A673 (cell line): ENCODE data around the gene NRP2. TPM values are rescaled to one million over a fixed set of nuclear protein-coding genes. Genes with fewer than 3 reads are reported as not detected.

Experiments
- BruUV-seq: library from RNA; stranded (reverse); fragments of 400-500 nt; replicated peaks from 2 replicates; lab custom pipeline; 2021; lab: Mats Ljungman, UMichigan
- CTCF ChIA-PET: fragments of 300-600 bp; sonication (Branson Sonifier 250); formaldehyde crosslinking; loops from one replicate; lab custom pipeline; 2022; ENCODE audit warnings: antibody characterized with exemption; lab: Charles Lee
- POLR2A ChIA-PET: fragments of 300-600 bp; sonication (Branson Sonifier 250); formaldehyde crosslinking; loops from one replicate; lab custom pipeline; 2022; ENCODE audit warnings: antibody characterized with exemption; ENCODE audit not compliant: low non-redundant PET; lab: Charles Lee
- DNase-seq: peaks from one replicate; pipeline ENCODE4 v3.0.0-alpha.2; 2015; ENCODE audit warnings: low spot score
- H3K27ac ChIP-seq: fragments of 200-600 bp; sonication (generic); 2 replicates; pipeline ENCODE4 v1.5.1; 2016; ENCODE audit warnings: mixed run types, low read depth, mild to moderate bottlenecking, mixed read lengths, antibody characterized with exemption, low read length; ENCODE audit not compliant: poor library complexity, severe bottlenecking
- H3K27me3 ChIP-seq: fragments of 200-600 bp; sonication (generic); replicated peaks from 2 replicates; pipeline ENCODE4 v1.6.1; 2017; ENCODE audit warnings: mixed run types, low read depth, mild to moderate bottlenecking, mixed read lengths, antibody characterized with exemption, low read length; ENCODE audit not compliant: insufficient read depth, poor library complexity
- H3K36me3 ChIP-seq: fragments of 200-600 bp; sonication (generic); 2 replicates; pipeline ENCODE4 v1.6.1; 2016; ENCODE audit warnings: mixed run types, mild to moderate bottlenecking, mixed read lengths, antibody characterized with exemption, low read length; ENCODE audit not compliant: insufficient read depth, poor library complexity, severe bottlenecking
- H3K4me1 ChIP-seq: fragments of 200-600 bp; sonication (generic); 2 replicates; pipeline ENCODE4 v1.6.1; 2017; ENCODE audit warnings: mixed run types, mild to moderate bottlenecking, mixed read lengths, antibody characterized with exemption, low read length; ENCODE audit not compliant: insufficient read depth, poor library complexity, severe bottlenecking
- H3K4me3 ChIP-seq: fragments of 200-600 bp; sonication (generic); 2 replicates; pipeline ENCODE4 v1.5.1; 2016; ENCODE audit warnings: low read depth, mixed run types, mild to moderate bottlenecking, mixed read lengths, low read length; ENCODE audit not compliant: poor library complexity, severe bottlenecking
- H3K9me3 ChIP-seq: fragments of 200-600 bp; sonication (generic); 2 replicates; pipeline ENCODE4 v1.6.1; 2016; ENCODE audit warnings: mixed run types, low read depth, mild to moderate bottlenecking, mixed read lengths, antibody characterized with exemption, low read length; ENCODE audit not compliant: poor library complexity, severe bottlenecking
- EZH2 ChIP-seq: fragments of 200-600 bp; sonication (generic); IDR thresholded peaks from 2 replicates; pipeline ENCODE4 v1.6.1; 2017; ENCODE audit warnings: borderline replicate concordance, low read depth, mild to moderate bottlenecking, mixed read lengths, antibody characterized with exemption, low read length; ENCODE audit not compliant: poor library complexity, severe bottlenecking
- intact Hi-C: fragments of 100-400 bp; cut with micrococcal nuclease; formaldehyde crosslinking; loops from one replicate; pipeline ENCODE4 v1.10.0; 2022; ENCODE audit not compliant: unreplicated experiment
- total RNA-seq: library from RNA; stranded (reverse); gene quantifications from 2 replicates; pipeline ENCODE4 v1.2.3, GENCODE V29; 2021
- TF ChIP-seq, protein P1 (sequence below): fragments of 300-800, 200-600 bp; sonication (generic); conservative IDR thresholded peaks from 2 replicates; pipeline ENCODE4 v1.5.1; 2017; ENCODE audit warnings: low read depth, mild to moderate bottlenecking, antibody characterized with exemption, low read length, moderate library complexity, mixed read lengths

Gene NRP2
- total RNA-seq, 1 experiment from 2014 or later, result 4.0 TPM

DNA sequence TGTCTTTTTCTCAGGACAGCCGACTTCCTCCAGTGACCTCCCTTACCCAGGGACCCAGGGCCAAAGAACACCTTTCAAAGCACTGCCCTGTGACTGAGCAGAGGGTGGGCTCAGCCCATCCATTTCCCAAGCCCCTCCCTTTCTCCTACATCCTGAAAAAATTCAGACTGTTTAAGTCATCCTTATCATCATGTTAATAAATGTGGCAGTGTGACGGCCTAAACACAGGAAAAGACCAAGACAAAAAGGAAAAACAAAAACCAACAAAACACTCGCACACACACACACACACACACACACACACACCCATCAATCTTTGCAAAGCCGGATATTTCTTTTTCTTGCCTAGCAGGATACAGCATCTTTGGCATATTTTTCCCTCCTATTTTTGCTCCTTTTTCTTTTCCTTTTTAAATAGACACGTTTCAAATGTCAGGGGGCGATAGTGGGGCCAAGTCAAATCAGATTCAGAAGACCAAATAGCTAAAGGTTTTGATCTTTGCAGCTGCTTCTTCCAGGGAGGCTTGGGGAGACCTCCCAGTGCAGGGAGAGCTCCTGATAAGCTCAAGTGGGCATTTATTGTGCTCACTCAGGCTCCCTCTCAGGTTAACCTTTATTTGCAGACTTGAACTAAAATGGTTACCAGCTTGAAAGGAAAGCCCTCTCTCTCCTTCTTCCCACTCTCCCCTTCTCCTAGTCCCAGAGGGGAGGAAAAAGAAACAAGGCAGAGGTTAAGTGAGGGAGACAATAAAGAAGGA, 39.5 kb upstream of the NRP2 start:
- Histone ChIP-seq H3K27ac (no peak overlapping the region), H3K36me3 (no peaks in the 10 kb centered on the region), H3K4me1 (no peaks in the 10 kb centered on the region), H3K9me3 (no peaks in the 10 kb centered on the region), H3K27me3 (no peaks in the 10 kb centered on the region), H3K4me3 (no peak overlapping the region)
- TF ChIP-seq, protein P1, sequence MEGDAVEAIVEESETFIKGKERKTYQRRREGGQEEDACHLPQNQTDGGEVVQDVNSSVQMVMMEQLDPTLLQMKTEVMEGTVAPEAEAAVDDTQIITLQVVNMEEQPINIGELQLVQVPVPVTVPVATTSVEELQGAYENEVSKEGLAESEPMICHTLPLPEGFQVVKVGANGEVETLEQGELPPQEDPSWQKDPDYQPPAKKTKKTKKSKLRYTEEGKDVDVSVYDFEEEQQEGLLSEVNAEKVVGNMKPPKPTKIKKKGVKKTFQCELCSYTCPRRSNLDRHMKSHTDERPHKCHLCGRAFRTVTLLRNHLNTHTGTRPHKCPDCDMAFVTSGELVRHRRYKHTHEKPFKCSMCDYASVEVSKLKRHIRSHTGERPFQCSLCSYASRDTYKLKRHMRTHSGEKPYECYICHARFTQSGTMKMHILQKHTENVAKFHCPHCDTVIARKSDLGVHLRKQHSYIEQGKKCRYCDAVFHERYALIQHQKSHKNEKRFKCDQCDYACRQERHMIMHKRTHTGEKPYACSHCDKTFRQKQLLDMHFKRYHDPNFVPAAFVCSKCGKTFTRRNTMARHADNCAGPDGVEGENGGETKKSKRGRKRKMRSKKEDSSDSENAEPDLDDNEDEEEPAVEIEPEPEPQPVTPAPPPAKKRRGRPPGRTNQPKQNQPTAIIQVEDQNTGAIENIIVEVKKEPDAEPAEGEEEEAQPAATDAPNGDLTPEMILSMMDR, result no peak
- no peak for TF ChIP-seq EZH2
- intact Hi-C loops, result no loop called here
- CTCF ChIA-PET, result no interaction called here
- DNase-seq, result no peak
- no TSS peak for BruUV-seq
- POLR2A ChIA-PET, result interaction anchor here (0.6 kb wide), 1 partner anchor 33 kb away, joined by 3 read pairs; no protein-coding TSS in a partner anchor

DNA sequence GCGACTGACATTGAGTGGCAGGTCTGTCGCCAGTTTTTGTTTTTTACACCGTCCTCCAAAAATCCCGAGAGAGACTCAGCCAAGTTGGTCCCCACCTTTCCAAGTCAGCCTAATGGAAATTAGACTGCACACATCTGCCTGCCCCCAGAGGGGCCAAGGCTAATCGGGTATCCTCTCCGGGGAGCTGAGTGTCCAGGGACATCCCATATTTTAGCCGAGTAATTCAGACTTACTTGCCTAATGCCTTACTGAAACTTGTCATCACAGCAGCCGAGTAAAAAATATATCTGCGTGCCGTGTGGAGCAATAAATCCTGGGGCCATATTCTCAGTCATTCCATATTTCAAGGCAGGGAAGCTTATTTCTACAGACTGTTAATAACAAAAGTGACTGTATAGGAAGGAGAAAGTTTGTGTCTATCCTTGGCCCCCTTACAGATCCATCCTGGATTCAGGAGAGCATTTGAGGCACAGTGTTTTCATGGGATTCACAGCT, 38.9 kb upstream of the NRP2 start:
- H3K36me3 ChIP-seq, result no peaks in the 10 kb centered on the region
- intact Hi-C loops, result no loop called here
- TF ChIP-seq EZH2, result no peak
- TF ChIP-seq, protein P1, result no peak
- H3K4me1 ChIP-seq, result no peaks in the 10 kb centered on the region
- CTCF ChIA-PET, result no interaction called here
- no peak overlapping the region for H3K4me3 ChIP-seq
- no peak overlapping the region for H3K27ac ChIP-seq
- DNase-seq, result no peak
- BruUV-seq, result no TSS peak
- H3K27me3 ChIP-seq, result no peaks in the 10 kb centered on the region
- POLR2A ChIA-PET, result no interaction called here
- no peaks in the 10 kb centered on the region for H3K9me3 ChIP-seq

DNA sequence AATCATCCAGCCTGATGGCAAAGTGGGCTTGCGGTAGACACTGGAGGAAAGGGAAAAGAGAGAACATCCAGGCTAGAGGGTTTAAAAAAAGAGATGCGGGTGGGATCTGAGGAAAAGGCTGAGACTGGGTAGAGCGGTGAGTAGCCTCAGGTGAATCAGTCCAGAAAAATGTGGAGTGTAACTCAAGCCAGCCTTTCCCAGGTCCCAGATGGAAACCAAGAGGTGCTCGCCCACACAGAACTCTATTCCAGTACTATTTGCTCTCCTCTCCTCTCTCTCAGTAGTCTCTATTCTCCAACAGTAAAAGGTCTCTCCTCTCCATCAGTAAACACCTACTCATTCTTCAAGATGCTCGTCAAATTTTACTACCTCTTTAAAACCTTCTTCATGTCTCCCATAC, 38.3 kb upstream of the NRP2 start:
- ChIA-PET POLR2A (no interaction called here), CTCF (no interaction called here)
- H3K4me3 ChIP-seq, result no peak overlapping the region
- H3K27me3 ChIP-seq, result no peaks in the 10 kb centered on the region
- no peaks in the 10 kb centered on the region for H3K4me1 ChIP-seq
- H3K36me3 ChIP-seq, result no peaks in the 10 kb centered on the region
- no peak for TF ChIP-seq EZH2
- TF ChIP-seq, protein P1, result no peak
- H3K27ac ChIP-seq, result no peak overlapping the region
- DNase-seq, result no peak
- intact Hi-C loops, result no loop called here
- no peaks in the 10 kb centered on the region for H3K9me3 ChIP-seq
- no TSS peak for BruUV-seq
